ENCODE data around the gene RASSF10.

- TF ChIP-seq EZH2 (IDR thresholded peaks at IDR 0.05; ENCODE audit: low read length): no peak
- TF ChIP-seq, protein P1, sequence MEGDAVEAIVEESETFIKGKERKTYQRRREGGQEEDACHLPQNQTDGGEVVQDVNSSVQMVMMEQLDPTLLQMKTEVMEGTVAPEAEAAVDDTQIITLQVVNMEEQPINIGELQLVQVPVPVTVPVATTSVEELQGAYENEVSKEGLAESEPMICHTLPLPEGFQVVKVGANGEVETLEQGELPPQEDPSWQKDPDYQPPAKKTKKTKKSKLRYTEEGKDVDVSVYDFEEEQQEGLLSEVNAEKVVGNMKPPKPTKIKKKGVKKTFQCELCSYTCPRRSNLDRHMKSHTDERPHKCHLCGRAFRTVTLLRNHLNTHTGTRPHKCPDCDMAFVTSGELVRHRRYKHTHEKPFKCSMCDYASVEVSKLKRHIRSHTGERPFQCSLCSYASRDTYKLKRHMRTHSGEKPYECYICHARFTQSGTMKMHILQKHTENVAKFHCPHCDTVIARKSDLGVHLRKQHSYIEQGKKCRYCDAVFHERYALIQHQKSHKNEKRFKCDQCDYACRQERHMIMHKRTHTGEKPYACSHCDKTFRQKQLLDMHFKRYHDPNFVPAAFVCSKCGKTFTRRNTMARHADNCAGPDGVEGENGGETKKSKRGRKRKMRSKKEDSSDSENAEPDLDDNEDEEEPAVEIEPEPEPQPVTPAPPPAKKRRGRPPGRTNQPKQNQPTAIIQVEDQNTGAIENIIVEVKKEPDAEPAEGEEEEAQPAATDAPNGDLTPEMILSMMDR (optimal IDR thresholded peaks at IDR 0.05 in 1 of 3, IDR thresholded peaks at IDR 0.05 in 1 of 3, conservative IDR thresholded peaks at IDR 0.05 in 1 of 3; ENCODE audit: extremely low read depth in 1 of 3, insufficient read depth in 2 of 3, low read length in 3 of 3): no peak
Observed at GRCh38 chr11:13019313-13019712, 10.2 kb downstream of the RASSF10 start.

Data from keratinocyte (primary cell).